ENCODE results near the gene C4BPB. TPM values are rescaled to one million over a fixed set of nuclear protein-coding genes. Genes with fewer than 3 reads are reported as not detected.

C4BPB gene
- total RNA-seq, 1 experiment from 2014 or later, result not detected

- H3K36me3 Mint-ChIP-seq (ENCODE audit: insufficient read depth, unreplicated experiment), result peaks cover 12% of the 10 kb centered on the region
- no peak overlapping the region for H3K4me3 Mint-ChIP-seq (ENCODE audit: unreplicated experiment)
- no peak for DNase-seq (ENCODE audit: unreplicated experiment)
- intact Hi-C loops (cut with micrococcal nuclease), result no loop called here
- H3K4me1 Mint-ChIP-seq (ENCODE audit: insufficient read depth, unreplicated experiment), result peaks cover 36% of the 10 kb centered on the region
- H3K27ac Mint-ChIP-seq (ENCODE audit: low read depth, unreplicated experiment), result no peak overlapping the region
- H3K9me3 Mint-ChIP-seq (ENCODE audit: unreplicated experiment), result no peaks in the 10 kb centered on the region
- ChIA-PET CTCF (interaction anchor here (0.6 to 9.7 kb wide), 8 partner anchors 10 to 1084 kb away, joined by 3 to 146 read pairs (median 4); no protein-coding TSS in a partner anchor), POLR2A (interaction anchor here (1.2 to 33.4 kb wide), 5 partner anchors 9 to 29 kb away, joined by 3 to 2100 read pairs (median 4); partner anchors contain the start of gene C1orf116)
- H3K27me3 Mint-ChIP-seq (ENCODE audit: insufficient read depth, unreplicated experiment), result no peaks in the 10 kb centered on the region
- no TSS peak for BruUV-seq (replicated peaks)
- no peak for TF ChIP-seq CTCF (IDR thresholded peaks at IDR 0.05; ENCODE audit: unreplicated experiment)
Measured at GRCh38 chr1:207055386-207056001, 33.2 kb upstream of the C4BPB start.

- Mint-ChIP-seq H3K4me1 (ENCODE audit: insufficient read depth, unreplicated experiment) (peaks cover 27% of the 10 kb centered on the region), H3K27me3 (ENCODE audit: insufficient read depth, unreplicated experiment) (no peaks in the 10 kb centered on the region), H3K27ac (ENCODE audit: low read depth, unreplicated experiment) (no peak overlapping the region), H3K9me3 (ENCODE audit: unreplicated experiment) (no peaks in the 10 kb centered on the region), H3K4me3 (ENCODE audit: unreplicated experiment) (no peak overlapping the region), H3K36me3 (ENCODE audit: insufficient read depth, unreplicated experiment) (peaks cover 18% of the 10 kb centered on the region)
- intact Hi-C loops (cut with micrococcal nuclease), result no loop called here
- no peak for DNase-seq (ENCODE audit: unreplicated experiment)
- CTCF ChIA-PET, result interaction anchor here (0.5 to 9.7 kb wide), 7 partner anchors 9 to 410 kb away, joined by 3 to 146 read pairs (median 4); no protein-coding TSS in a partner anchor
- POLR2A ChIA-PET, result interaction anchor here (0.5 to 33.4 kb wide), 5 partner anchors 10 to 101 kb away, joined by 3 to 2100 read pairs (median 3); partner anchors contain the start of gene C1orf116
- BruUV-seq (replicated peaks), result no TSS peak
- TF ChIP-seq CTCF (IDR thresholded peaks at IDR 0.05; ENCODE audit: unreplicated experiment), result no peak
Measured at GRCh38 chr1:207056673-207057072, 32.0 kb upstream of the C4BPB start.

GRCh38 chr1:207058252-207058651 is 30.4 kb upstream of the C4BPB start:
- Mint-ChIP-seq H3K4me3 (ENCODE audit: unreplicated experiment) (no peak overlapping the region), H3K27me3 (ENCODE audit: insufficient read depth, unreplicated experiment) (no peaks in the 10 kb centered on the region), H3K9me3 (ENCODE audit: unreplicated experiment) (no peaks in the 10 kb centered on the region), H3K27ac (ENCODE audit: low read depth, unreplicated experiment) (no peak overlapping the region), H3K4me1 (ENCODE audit: insufficient read depth, unreplicated experiment) (peaks cover 13% of the 10 kb centered on the region), H3K36me3 (ENCODE audit: insufficient read depth, unreplicated experiment) (peaks cover 24% of the 10 kb centered on the region)
- intact Hi-C loops (cut with micrococcal nuclease), result no loop called here
- no TSS peak for BruUV-seq (replicated peaks)
- CTCF ChIA-PET, result interaction anchor here (0.9 to 9.7 kb wide), 6 partner anchors 9 to 347 kb away, joined by 3 to 146 read pairs (median 4); no protein-coding TSS in a partner anchor
- POLR2A ChIA-PET, result interaction anchor here (0.9 to 33.4 kb wide), 3 partner anchors 14 to 350 kb away, joined by 3 to 2100 read pairs (median 399); partner anchors contain the start of gene C1orf116
- TF ChIP-seq CTCF (IDR thresholded peaks at IDR 0.05; ENCODE audit: unreplicated experiment), result no peak
- DNase-seq (ENCODE audit: unreplicated experiment), result no peak
